Measurements from ENCODE around the gene PSENEN.

PSENEN gene

GRCh38 chr19:35751839-35752745 is 6.6 kb downstream of the PSENEN start:
- H3K4me3 ChIP-seq (ENCODE audit: low read depth, low read length) = no peak overlapping the region
- no peak for TF ChIP-seq CTCF (IDR thresholded peaks at IDR 0.05; ENCODE audit: low read depth, low read length)
- in situ Hi-C loops (cut with HindIII; ENCODE audit: low sequenced_read_pairs) = no loop called here
- DNase-seq (ENCODE audit: low read depth, low spot score) = no peak

- no peak for TF ChIP-seq CTCF (IDR thresholded peaks at IDR 0.05; ENCODE audit: low read depth, low read length)
- DNase-seq (ENCODE audit: low read depth, low spot score) = no peak
- in situ Hi-C loops (cut with HindIII; ENCODE audit: low sequenced_read_pairs) = no loop called here
- H3K4me3 ChIP-seq (ENCODE audit: low read depth, low read length) = no peak overlapping the region
Observed at GRCh38 chr19:35752746-35753350, 7.4 kb downstream of the PSENEN start.

DNA sequence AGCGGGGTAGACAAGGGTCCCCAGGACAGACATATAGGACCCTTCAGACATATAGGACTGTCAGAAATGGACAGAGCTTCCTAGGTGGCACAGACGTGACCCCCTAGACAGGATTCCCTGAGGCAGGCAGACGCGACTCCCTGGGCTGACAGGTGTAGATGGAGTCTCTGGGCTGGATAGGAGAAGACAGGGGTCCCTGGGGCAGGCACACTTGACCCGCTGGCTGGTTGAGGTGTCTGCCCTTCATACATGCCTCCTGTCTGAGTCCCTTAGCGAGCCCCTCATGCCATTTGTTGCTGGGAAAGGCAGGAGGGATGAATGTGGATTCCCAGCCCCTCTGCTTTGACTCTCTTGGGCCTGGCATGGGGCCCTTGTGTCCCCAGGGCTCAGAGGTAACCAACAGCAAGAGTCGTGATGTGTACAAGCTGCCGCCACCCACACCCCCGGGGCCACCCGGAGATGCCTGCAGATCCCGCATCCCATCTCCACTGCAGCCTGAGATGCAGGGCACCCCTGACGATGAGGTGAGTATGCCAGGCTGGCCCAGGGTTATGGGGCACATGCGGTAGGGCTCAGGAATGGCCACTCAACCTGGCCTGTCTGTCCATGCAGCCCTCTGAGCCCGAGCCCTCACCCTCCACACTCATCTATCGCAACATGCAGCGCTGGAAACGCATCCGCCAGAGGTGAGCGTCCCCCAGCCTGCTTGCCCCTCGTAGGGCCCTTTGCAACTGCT is 8.4 kb downstream of the PSENEN start:
- in situ Hi-C loops (cut with HindIII; ENCODE audit: low sequenced_read_pairs) = no loop called here
- no peak for DNase-seq (ENCODE audit: low read depth, low spot score)
- no peak overlapping the region for H3K4me3 ChIP-seq (ENCODE audit: low read depth, low read length)
- TF ChIP-seq CTCF (IDR thresholded peaks at IDR 0.05; ENCODE audit: low read depth, low read length) = no peak

DNA sequence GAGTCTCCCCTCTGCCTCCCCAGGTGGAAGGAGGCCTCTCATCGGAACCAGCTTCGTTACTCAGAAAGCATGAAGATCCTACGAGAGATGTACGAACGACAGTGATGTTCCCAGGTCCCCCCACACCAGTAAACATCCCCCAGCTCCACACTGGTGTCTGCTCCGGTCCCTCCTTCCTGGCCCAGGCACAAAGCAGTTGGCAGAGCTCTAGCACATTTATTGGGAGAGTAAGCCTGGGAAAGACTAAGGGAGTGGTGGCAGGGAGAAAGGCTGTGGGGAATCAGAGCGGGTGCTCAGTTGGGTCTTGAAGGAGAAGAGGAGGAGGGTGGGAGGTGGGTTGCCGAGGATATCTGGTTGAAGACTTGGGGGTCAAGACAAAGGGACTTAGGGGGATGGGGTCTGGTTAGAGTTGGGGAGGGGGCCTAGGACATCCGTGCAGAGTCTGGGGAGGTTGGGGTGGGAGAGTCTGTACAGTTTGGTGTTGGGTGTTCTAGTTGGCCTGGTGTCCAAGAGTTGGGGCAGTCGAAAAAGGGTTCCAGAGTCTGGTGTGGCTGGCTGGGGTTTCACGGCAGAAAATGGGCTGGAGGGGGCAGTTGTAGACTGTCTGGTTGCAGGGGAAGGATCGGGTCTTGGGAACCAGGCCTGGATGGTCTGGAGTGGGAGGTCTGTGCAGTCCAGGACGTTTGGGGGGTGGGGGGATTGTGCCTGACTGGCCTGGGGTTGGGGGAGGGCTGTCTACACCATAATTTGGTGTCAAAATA is 9.1 kb downstream of the PSENEN start:
- in situ Hi-C loops (cut with HindIII; ENCODE audit: low sequenced_read_pairs) = no loop called here
- TF ChIP-seq CTCF (IDR thresholded peaks at IDR 0.05; ENCODE audit: low read depth, low read length) = no peak
- no peak for DNase-seq (ENCODE audit: low read depth, low spot score)
- no peak overlapping the region for H3K4me3 ChIP-seq (ENCODE audit: low read depth, low read length)

DNA sequence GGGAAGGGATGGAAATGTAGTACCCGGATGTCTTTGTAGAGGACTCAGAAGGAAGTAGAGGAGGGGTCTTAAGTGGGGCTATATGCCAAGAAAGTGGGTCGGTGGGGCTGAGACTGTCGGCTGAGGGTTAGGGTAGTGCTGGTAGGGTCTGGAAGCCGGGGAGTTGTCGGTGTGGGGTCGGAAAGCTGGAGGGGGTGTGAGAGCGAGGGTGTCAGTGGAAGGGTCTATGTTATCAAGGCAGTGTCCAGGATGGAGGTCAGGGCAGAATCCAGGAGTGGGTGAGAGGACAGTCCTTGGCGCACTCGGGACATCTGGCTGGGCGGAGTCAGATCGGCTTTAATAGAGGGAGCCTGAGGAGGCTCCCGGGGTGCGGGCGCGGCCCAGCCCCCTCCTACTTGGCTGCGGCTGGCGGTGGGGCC is 9.7 kb downstream of the PSENEN start:
- peak overlapping the region; percentile 5 for H3K4me3 ChIP-seq (ENCODE audit: low read depth, low read length)
- DNase-seq (ENCODE audit: low read depth, low spot score) = no peak
- in situ Hi-C loops (cut with HindIII; ENCODE audit: low sequenced_read_pairs) = no loop called here
- TF ChIP-seq CTCF (IDR thresholded peaks at IDR 0.05; ENCODE audit: low read depth, low read length) = no peak
